Gastrocnemius medialis (tissue), 4 donors: ENCODE measurements around the gene CFI. TPM values are rescaled to one million over a fixed set of nuclear protein-coding genes. Genes with fewer than 3 reads are reported as not detected.
"Not testable (repeated sequence)": the region's sequence is repeated elsewhere in the genome, so short reads cannot be mapped to it uniquely, and the experiment has no call there.

Experiments used
- ATAC-seq, 2 donors: fragments of 150-250 bp; one replicate each; pipeline ENCODE4 v1.9.1; 2016
- DNase-seq, 2 donors: peaks; one replicate each; pipeline ENCODE4 v3.0.0-alpha.2; 2019
- H3K27ac ChIP-seq, 4 donors: fragments of 200-600 bp; sonication (generic); 1 replicate in 1 of 4; 2 replicates in 3 of 4; pipeline ENCODE4 v1.5.1; 2016 to 2018; ENCODE audit warnings: mild to moderate bottlenecking in 2 of 4, moderate library complexity in 1 of 4
- H3K27me3 ChIP-seq, 3 donors: fragments of 200-600 bp; sonication (generic) in 2 of 3; 1 replicate in 1 of 3; 2 replicates in 2 of 3; pipeline versions ENCODE4 v1.5.1 to v1.6.0; 2016 to 2019; ENCODE audit warnings: mild to moderate bottlenecking in 1 of 3, moderate library complexity in 1 of 3
- H3K36me3 ChIP-seq, 2 donors: fragments of 200-600 bp; sonication (generic) in 1 of 2; one replicate each; pipeline ENCODE4 v1.5.1; 2017 to 2018
- H3K4me1 ChIP-seq, 2 donors: fragments of 200-600 bp; sonication (generic) in 1 of 2; one replicate each; pipeline ENCODE4 v1.5.1; 2016 to 2017; ENCODE audit warnings: mild to moderate bottlenecking in 2 of 2
- H3K4me3 ChIP-seq, 4 donors: fragments of 200-600 bp; sonication (generic) in 3 of 4; 1 replicate in 1 of 4; 2 replicates in 3 of 4; pipeline ENCODE4 v1.5.1; 2016 to 2019; ENCODE audit warnings: mild to moderate bottlenecking in 2 of 4
- H3K9me3 ChIP-seq, 3 donors: fragments of 200-600 bp; sonication (generic) in 2 of 3; 1 replicate in 1 of 3; 2 replicates in 2 of 3; pipeline ENCODE4 v1.5.1; 2016 to 2019
- POLR2A ChIP-seq, 2 donors: fragments of 450-650 bp; IDR thresholded peaks; one replicate each; pipeline ENCODE4 v1.6.1; 2017; ENCODE audit warnings: antibody characterized with exemption in 2 of 2, mild to moderate bottlenecking in 2 of 2, moderate library complexity in 2 of 2
- in situ Hi-C, 4 donors: fragments of 200-750 bp; cut with MboI; loops; one replicate each; pipeline versions ENCODE4 v1.15.0 to v1.8.0; 2017; ENCODE audit warnings: low sequenced_read_pairs in 4 of 4
- intact Hi-C: fragments of 100-400 bp; cut with DNase I; formaldehyde crosslinking; loops from one replicate; pipeline ENCODE4 v1.15.1; 2023; ENCODE audit warnings: low total_unique reads
- total RNA-seq, 4 donors: library from RNA; depleted of rRNA; stranded (reverse); fragments of >200 nt; gene quantifications; one replicate each; pipeline versions ENCODE4 v1.1.0 to v1.2.3, GENCODE V29; 2016
- TF ChIP-seq, protein P1 (sequence below), 5 experiments: fragments of 450-650 bp in 3 of 5; fragments of 200-600 bp in 2 of 5; sonication (generic) in 2 of 5; IDR thresholded peaks in 4 of 5; conservative IDR thresholded peaks in 1 of 5; 1 replicate in 4 of 5; 2 replicates in 1 of 5; pipeline ENCODE4 v1.5.1; 2016 to 2019; ENCODE audit warnings: antibody characterized with exemption in 5 of 5, mild to moderate bottlenecking in 3 of 5, moderate library complexity in 3 of 5

CFI gene
- total RNA-seq, 4 donors from 2014 or later = 1.1 to 3.7 (median 3.3) TPM

DNA sequence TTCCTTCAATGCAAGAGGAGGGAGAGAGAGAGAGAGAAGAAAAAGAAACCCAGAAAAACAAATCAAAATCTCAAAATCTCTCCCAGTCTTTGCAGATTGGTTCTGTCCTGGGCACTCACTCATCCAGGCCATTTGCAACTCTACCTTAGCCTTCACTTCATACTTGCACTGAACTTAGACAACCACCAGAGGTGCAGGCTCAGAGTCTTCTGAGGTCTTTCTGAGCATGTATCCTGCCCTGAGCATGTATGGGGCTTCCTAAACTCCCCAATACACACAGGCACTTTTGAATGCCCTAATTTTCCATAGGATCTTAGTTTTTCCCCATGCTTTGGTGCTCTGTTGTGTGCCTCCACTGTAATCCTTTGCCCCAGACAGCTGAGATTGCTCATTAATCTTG is 2.9 kb downstream of the CFI start:
- ATAC-seq (no peak), DNase-seq (no peak)
- intact Hi-C loops = no loop called here
- H3K27ac ChIP-seq = no peak overlapping the region
- no peaks in the 10 kb centered on the region for H3K9me3 ChIP-seq
- in situ Hi-C loops = no loop called here
- H3K27me3 ChIP-seq = no peaks in the 10 kb centered on the region
- no peak for TF ChIP-seq POLR2A (IDR thresholded peaks at IDR 0.05)
- TF ChIP-seq, protein P1, sequence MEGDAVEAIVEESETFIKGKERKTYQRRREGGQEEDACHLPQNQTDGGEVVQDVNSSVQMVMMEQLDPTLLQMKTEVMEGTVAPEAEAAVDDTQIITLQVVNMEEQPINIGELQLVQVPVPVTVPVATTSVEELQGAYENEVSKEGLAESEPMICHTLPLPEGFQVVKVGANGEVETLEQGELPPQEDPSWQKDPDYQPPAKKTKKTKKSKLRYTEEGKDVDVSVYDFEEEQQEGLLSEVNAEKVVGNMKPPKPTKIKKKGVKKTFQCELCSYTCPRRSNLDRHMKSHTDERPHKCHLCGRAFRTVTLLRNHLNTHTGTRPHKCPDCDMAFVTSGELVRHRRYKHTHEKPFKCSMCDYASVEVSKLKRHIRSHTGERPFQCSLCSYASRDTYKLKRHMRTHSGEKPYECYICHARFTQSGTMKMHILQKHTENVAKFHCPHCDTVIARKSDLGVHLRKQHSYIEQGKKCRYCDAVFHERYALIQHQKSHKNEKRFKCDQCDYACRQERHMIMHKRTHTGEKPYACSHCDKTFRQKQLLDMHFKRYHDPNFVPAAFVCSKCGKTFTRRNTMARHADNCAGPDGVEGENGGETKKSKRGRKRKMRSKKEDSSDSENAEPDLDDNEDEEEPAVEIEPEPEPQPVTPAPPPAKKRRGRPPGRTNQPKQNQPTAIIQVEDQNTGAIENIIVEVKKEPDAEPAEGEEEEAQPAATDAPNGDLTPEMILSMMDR (IDR thresholded peaks at IDR 0.05 in 4 of 5, conservative IDR thresholded peaks at IDR 0.05 in 1 of 5) = no peak
- no peak overlapping the region for H3K4me3 ChIP-seq
- no peaks in the 10 kb centered on the region for H3K36me3 ChIP-seq
- no peaks in the 10 kb centered on the region for H3K4me1 ChIP-seq

DNA sequence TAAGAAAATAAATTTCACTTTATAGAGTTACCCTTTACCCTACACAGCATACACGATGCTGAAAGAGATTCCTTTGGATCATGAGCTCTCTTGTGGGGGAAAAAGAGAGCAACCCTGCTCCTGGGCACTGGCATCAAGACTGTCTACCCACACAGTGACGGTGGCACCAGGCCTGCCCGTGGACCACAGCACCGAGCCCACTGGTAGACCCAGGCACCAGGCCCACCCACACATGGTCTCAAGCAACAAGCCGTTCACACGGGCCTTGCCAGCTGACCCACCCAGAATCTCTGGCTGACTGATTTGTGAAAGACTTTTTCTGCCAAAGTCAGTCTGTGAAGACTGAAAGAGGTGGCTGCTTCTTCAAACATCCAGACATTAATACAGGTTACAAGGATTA is 6.7 kb downstream of the CFI start:
- no peaks in the 10 kb centered on the region for H3K9me3 ChIP-seq

DNA sequence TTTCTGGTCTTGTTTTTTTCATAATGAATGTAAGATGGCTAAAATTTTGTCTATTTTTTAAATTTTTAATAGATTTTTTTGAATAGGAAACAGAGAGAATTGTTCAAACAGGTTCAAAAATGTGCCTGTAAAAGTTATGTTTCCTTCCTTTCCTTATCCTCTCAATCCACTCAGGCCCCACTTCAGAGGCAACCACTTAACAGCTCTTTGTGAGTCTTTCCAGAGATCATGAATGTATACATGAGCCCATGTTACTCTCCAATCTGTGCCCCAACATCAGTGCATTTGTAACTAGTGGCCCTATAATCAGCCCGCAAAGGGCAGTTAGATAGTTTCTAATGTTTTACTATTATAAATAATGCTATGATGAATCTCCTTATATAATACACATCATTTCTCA is 14.0 kb downstream of the CFI start:
- intact Hi-C loops = no loop called here
- no peak for DNase-seq

More for the DNA sequence above, 6.7 kb downstream of the CFI start:
- TF ChIP-seq POLR2A (IDR thresholded peaks at IDR 0.05) = no peak
- ATAC-seq = no peak
- intact Hi-C loops (no loop called here), in situ Hi-C loops (no loop called here)
- no peaks in the 10 kb centered on the region for H3K36me3 ChIP-seq
- H3K27ac ChIP-seq = no peak overlapping the region
- no peak for DNase-seq
- H3K4me1 ChIP-seq = no peaks in the 10 kb centered on the region
- H3K27me3 ChIP-seq = no peaks in the 10 kb centered on the region
- no peak overlapping the region for H3K4me3 ChIP-seq

DNA sequence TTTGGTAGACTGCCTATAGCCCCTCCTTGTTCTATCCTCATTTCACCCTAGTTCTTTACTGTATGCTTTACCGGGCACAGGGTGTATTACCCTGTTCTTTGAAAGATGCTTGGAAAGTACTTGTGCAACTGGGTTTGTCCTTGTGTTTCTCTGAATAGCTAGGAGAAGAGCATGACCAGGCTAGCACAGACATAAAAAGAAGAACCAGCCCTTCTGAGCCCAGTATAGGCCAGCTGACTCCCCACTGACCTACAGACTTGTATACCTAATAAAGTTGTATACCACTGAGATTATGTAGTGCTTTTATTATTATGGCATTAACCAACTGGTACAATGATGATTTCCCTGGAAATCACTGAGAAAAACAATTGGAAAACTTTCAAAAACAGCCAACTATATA is 15.0 kb downstream of the CFI start:
- H3K4me1 ChIP-seq = no peaks in the 10 kb centered on the region
- in situ Hi-C loops = no loop called here
- no peak overlapping the region for H3K27ac ChIP-seq
- H3K36me3 ChIP-seq = no peaks in the 10 kb centered on the region
- intact Hi-C loops = no loop called here
- no peak for TF ChIP-seq POLR2A (IDR thresholded peaks at IDR 0.05)
- TF ChIP-seq, protein P1 (IDR thresholded peaks at IDR 0.05 in 4 of 5, conservative IDR thresholded peaks at IDR 0.05 in 1 of 5) = no peak
- no peaks in the 10 kb centered on the region for H3K27me3 ChIP-seq
- no peak for DNase-seq
- no peaks in the 10 kb centered on the region for H3K9me3 ChIP-seq
- H3K4me3 ChIP-seq = no peak overlapping the region
- ATAC-seq = no peak

More for the DNA sequence above, 14.0 kb downstream of the CFI start:
- Histone ChIP-seq H3K27me3 (no peaks in the 10 kb centered on the region), H3K4me1 (no peaks in the 10 kb centered on the region), H3K4me3 (no peak overlapping the region), H3K27ac (no peak overlapping the region), H3K9me3 (no peaks in the 10 kb centered on the region), H3K36me3 (no peaks in the 10 kb centered on the region)
- no peak for ATAC-seq
- in situ Hi-C loops = no loop called here
- TF ChIP-seq, protein P1 (IDR thresholded peaks at IDR 0.05 in 4 of 5, conservative IDR thresholded peaks at IDR 0.05 in 1 of 5) = no peak
- no peak for TF ChIP-seq POLR2A (IDR thresholded peaks at IDR 0.05)

DNA sequence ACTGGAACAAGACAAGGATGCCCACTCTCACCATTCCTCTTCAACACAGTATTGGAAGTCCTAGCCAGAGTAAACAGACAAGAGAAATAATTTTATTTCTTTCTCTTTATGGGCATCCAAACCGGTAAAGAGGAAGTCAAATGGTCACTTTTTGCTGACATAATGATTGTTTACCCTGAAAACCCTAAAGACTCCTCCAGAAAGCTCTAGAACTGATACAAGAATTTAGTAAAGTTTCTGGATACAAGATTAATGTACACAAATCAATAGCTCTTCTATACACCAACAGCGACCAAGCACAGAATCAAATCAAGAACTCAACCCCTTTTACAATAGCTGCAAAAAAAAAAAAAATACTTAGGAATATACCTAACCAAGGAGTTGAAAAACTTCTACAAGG is 19.7 kb downstream of the CFI start:
- H3K9me3 ChIP-seq, intact Hi-C loops, H3K27ac ChIP-seq, H3K27me3 ChIP-seq, H3K4me3 ChIP-seq, H3K4me1 ChIP-seq, in situ Hi-C loops, DNase-seq, H3K36me3 ChIP-seq, ATAC-seq: not testable (repeated sequence)

DNA sequence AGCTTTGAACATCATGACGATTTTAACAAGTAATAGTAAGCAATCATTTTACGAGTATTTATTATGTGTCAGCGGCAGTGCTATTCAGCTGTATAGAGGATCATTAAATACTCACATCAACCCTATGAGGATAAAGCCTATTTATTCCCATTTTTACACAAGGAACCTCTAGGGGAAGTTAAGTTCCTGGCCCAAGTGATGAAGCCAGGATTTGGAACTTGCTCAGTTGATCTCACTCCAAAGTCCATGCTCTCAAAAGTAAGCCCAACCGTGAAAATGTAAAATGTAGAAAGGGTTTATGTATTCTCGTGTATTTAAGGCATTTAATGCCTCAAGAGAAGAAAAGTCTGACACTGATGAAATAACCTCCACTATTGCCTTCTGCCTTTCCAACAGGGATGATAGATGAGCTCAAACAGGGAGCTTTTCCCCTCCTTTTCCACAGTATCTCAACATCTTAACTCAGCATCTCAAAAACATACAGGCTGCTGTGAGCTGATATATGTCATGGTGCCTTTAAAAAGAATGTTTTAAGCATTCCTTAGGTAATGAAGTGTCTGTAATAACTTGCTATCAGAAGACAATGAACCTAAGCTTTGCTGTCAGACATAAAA is 36.9 kb downstream of the CFI start:
- Histone ChIP-seq H3K4me3 (no peak overlapping the region), H3K4me1 (no peaks in the 10 kb centered on the region), H3K27ac (no peak overlapping the region), H3K36me3 (no peaks in the 10 kb centered on the region), H3K27me3 (no peaks in the 10 kb centered on the region), H3K9me3 (no peaks in the 10 kb centered on the region)
- ATAC-seq (no peak), DNase-seq (no peak)
- in situ Hi-C loops (no loop called here), intact Hi-C loops (no loop called here)
- TF ChIP-seq POLR2A (IDR thresholded peaks at IDR 0.05) = no peak
- TF ChIP-seq, protein P1 (IDR thresholded peaks at IDR 0.05 in 4 of 5, conservative IDR thresholded peaks at IDR 0.05 in 1 of 5) = no peak
